K562 (cell line): ENCODE results near the gene NDUFC2. TPM values are rescaled to one million over a fixed set of nuclear protein-coding genes. Genes with fewer than 3 reads are reported as not detected.

ENCODE experiments used
- ADNP ChIP-seq: fragments of 200-800 bp; sonication (Bioruptor generic); IDR thresholded peaks from 2 replicates; pipeline ENCODE4 v1.6.1; 2016; ENCODE audit warnings: missing genetic modification characterization, missing compliant biosample characterization
- BDP1 ChIP-seq: IDR thresholded peaks from 3 replicates; pipeline ENCODE4 v1.6.1; 2011; ENCODE audit not compliant: insufficient read length, insufficient read depth
- CBX1 ChIP-seq: sonication (generic); IDR thresholded peaks from 2 replicates; pipeline ENCODE4 v1.6.1; 2016; ENCODE audit warnings: antibody characterized with exemption, low read depth, mild to moderate bottlenecking
- CXXC5 ChIP-seq: fragments of 250-450 bp; sonication (Bioruptor Pico); IDR thresholded peaks from 2 replicates; pipeline ENCODE4 v1.8.0; 2022; ENCODE audit warnings: inconsistent platforms, mild to moderate bottlenecking, moderate library complexity
- DPF2 ChIP-seq: fragments of 450-650 bp; IDR thresholded peaks from 2 replicates; pipeline ENCODE4 v1.6.1; 2016
- E2F5 ChIP-seq: sonication (generic); formaldehyde crosslinking; IDR thresholded peaks from 2 replicates; pipeline ENCODE4 v1.8.0; 2022; ENCODE audit warnings: mild to moderate bottlenecking, missing genetic modification reagents
- E2F6 ChIP-seq, 2 experiments: IDR thresholded peaks; 2 replicates each; pipeline ENCODE4 v1.6.1; 2011; ENCODE audit warnings: borderline replicate concordance in 1 of 2, control low read depth in 1 of 2, low read depth in 1 of 2, low read length in 1 of 2, mild to moderate bottlenecking in 1 of 2, mixed read lengths in 1 of 2, moderate library complexity in 1 of 2; ENCODE audit not compliant: insufficient read depth in 1 of 2, insufficient read length in 1 of 2, poor library complexity in 1 of 2, severe bottlenecking in 1 of 2; ENCODE audit errors: extremely low read depth in 1 of 2
- EHMT2 ChIP-seq: fragments of 450-650 bp; IDR thresholded peaks from 2 replicates; pipeline ENCODE4 v1.6.1; 2018; ENCODE audit warnings: antibody characterized with exemption
- EP400 ChIP-seq: fragments of 450-650 bp; IDR thresholded peaks from 2 replicates; pipeline ENCODE4 v1.6.1; 2017; ENCODE audit warnings: antibody characterized with exemption, mild to moderate bottlenecking, moderate library complexity
- FOSL1 ChIP-seq: fragments of 200-800 bp; sonication (Bioruptor generic); conservative IDR thresholded peaks from 2 replicates; pipeline ENCODE4 v1.6.1; 2016; ENCODE audit warnings: missing genetic modification characterization, missing compliant biosample characterization
- HNRNPUL1 ChIP-seq: fragments of 200-400 bp; formaldehyde crosslinking; IDR thresholded peaks from 2 replicates; pipeline ENCODE4 v1.6.1; 2017; ENCODE audit warnings: low read length
- KAT7 ChIP-seq: sonication (generic); formaldehyde crosslinking; IDR thresholded peaks from 2 replicates; pipeline ENCODE4 v1.8.0; 2022; ENCODE audit warnings: missing genetic modification reagents, mild to moderate bottlenecking, borderline replicate concordance
- KDM2B ChIP-seq: fragments of 250-450 bp; sonication (Bioruptor Pico); IDR thresholded peaks from 2 replicates; pipeline ENCODE4 v1.8.0; 2021; ENCODE audit warnings: mild to moderate bottlenecking, moderate library complexity
- KLF16 ChIP-seq: IDR thresholded peaks from 2 replicates; pipeline ENCODE4 v1.6.1; 2016; ENCODE audit warnings: antibody characterized with exemption
- MAX ChIP-seq: sonication (generic); formaldehyde crosslinking; IDR thresholded peaks from 2 replicates; pipeline ENCODE4 v1.9.0; 2022; ENCODE audit warnings: mild to moderate bottlenecking, missing genetic modification reagents
- MYC ChIP-seq, 2 experiments: fragments of 250-450 bp in 1 of 2; sonication (Bioruptor Pico) in 1 of 2; IDR thresholded peaks; 2 replicates each; pipeline versions ENCODE4 v1.5.1 to v1.6.1; 2012 to 2021; ENCODE audit warnings: low read depth in 2 of 2, borderline replicate concordance in 1 of 2, improper control_type of control experiment in 1 of 2, low read length in 1 of 2, mild to moderate bottlenecking in 1 of 2, moderate library complexity in 1 of 2
- NFE2L1 ChIP-seq: fragments of 450-650 bp; IDR thresholded peaks from 2 replicates; pipeline ENCODE4 v1.6.1; 2016; ENCODE audit warnings: missing genetic modification characterization, low read depth, mild to moderate bottlenecking, missing compliant biosample characterization, moderate library complexity, borderline replicate concordance
- NFYB ChIP-seq: IDR thresholded peaks from 2 replicates; pipeline ENCODE4 v1.6.1; 2011; ENCODE audit warnings: mild to moderate bottlenecking, moderate library complexity; ENCODE audit not compliant: insufficient read length; ENCODE audit errors: extremely low read depth
- NR4A1 ChIP-seq, 2 experiments: fragments of 250-450 bp in 1 of 2; fragments of 450-650 bp in 1 of 2; sonication (Bioruptor Pico) in 1 of 2; IDR thresholded peaks; 2 replicates each; pipeline versions ENCODE4 v1.4.0 to v1.6.1; 2016 to 2020; ENCODE audit warnings: mild to moderate bottlenecking in 2 of 2, missing compliant biosample characterization in 1 of 2, missing genetic modification characterization in 1 of 2, moderate library complexity in 1 of 2
- RAD21 ChIP-seq, 2 experiments: fragments of 250-450 bp in 1 of 2; fragments of 450-650 bp in 1 of 2; sonication (Bioruptor Pico) in 1 of 2; formaldehyde crosslinking in 1 of 2; IDR thresholded peaks in 1 of 2; conservative IDR thresholded peaks in 1 of 2; 2 replicates each; pipeline versions ENCODE4 v1.4.0 to v1.8.0; 2020 to 2022; ENCODE audit warnings: mild to moderate bottlenecking in 2 of 2, moderate library complexity in 1 of 2
- SMARCA4 ChIP-seq: fragments of 450-650 bp; IDR thresholded peaks from 2 replicates; pipeline ENCODE4 v1.6.1; 2016
- TRIM28 ChIP-seq: fragments of 450-650 bp; IDR thresholded peaks from 2 replicates; pipeline ENCODE4 v1.6.1; 2017
- ZNF592 ChIP-seq: fragments of 450-650 bp; IDR thresholded peaks from 2 replicates; pipeline ENCODE4 v1.6.1; 2017; ENCODE audit warnings: antibody characterized with exemption, mild to moderate bottlenecking
- polyA plus RNA-seq, 8 experiments: library from polyadenylated mRNA; depleted of rRNA in 4 of 8; stranded (reverse) in 5 of 8; unstranded in 3 of 8; fragments of >200 nt; fragmentation: Nextera tagmentation in 2 of 8; fragmentation: Illumina TruSeq in 1 of 8; extraction: Ambion mirVana in 2 of 8; extraction: Trizol in 1 of 8; gene quantifications; 2 replicates each; pipeline versions ENCODE4 v1.2.1 to v1.2.3, GENCODE V29; 2011 to 2014; ENCODE audit warnings: inconsistent platforms in 1 of 8, missing spikeins in 1 of 8
- total RNA-seq, 7 experiments: library from RNA; depleted of rRNA in 6 of 7; stranded (reverse); fragments of >200 nt in 6 of 7; fragmentation: Illumina TruSeq in 2 of 7; extraction: Trizol in 2 of 7; gene quantifications; 2 replicates each; pipeline versions ENCODE4 v1.2.1 to v1.2.3, GENCODE V29; 2011 to 2021; ENCODE audit warnings: low replicate concordance in 1 of 7

NDUFC2 gene
- total and polyA plus RNA-seq, 9 of the 15 experiments (the other 6 are each of a cell fraction or from before 2014, with no cell fraction given), result 168 to 1,119 (median 442) TPM

- TF ChIP-seq MYC (IDR thresholded peaks at IDR 0.05; ENCODE audit: low read depth, low read length), result peak; percentile 62; the same call in 1 of the 2 replicates
- TF ChIP-seq MYC (CRISPR knock-in tag; IDR thresholded peaks at IDR 0.05; ENCODE audit: borderline replicate concordance, low read depth), result no peak
- TF ChIP-seq ZNF592, result peak; percentile 85
- TF ChIP-seq SMARCA4, result peak; percentile 70; the same call in 1 of the 2 replicates
- TF ChIP-seq NFYB, result no peak
- TF ChIP-seq KDM2B (CRISPR knock-in tag), result no peak
- TF ChIP-seq CXXC5, result 0 out of 2 replicates have a peak, but pooled peaks have one; percentile 21
- TF ChIP-seq MAX (CRISPR knock-in tag), result peak; percentile 58
- TF ChIP-seq NR4A1 (CRISPR knock-in tag; IDR thresholded peaks at IDR 0.05), result no peak
- 0 out of 2 replicates have a peak, but pooled peaks have one; percentile 32 for TF ChIP-seq NR4A1 (tag; IDR thresholded peaks at IDR 0.05)
- TF ChIP-seq E2F6 (IDR thresholded peaks at IDR 0.05; ENCODE audit: borderline replicate concordance in 1 of 2, extremely low read depth in 1 of 2, insufficient read depth in 1 of 2, insufficient read length in 1 of 2, low read depth in 1 of 2, low read length in 1 of 2, poor library complexity in 1 of 2, severe bottlenecking in 1 of 2), result peak; percentile 62 to 70
- no peak for TF ChIP-seq TRIM28
- no peak for TF ChIP-seq HNRNPUL1
- peak; percentile 76 for TF ChIP-seq FOSL1
- no peak for TF ChIP-seq BDP1
- TF ChIP-seq NFE2L1 (tag), result no peak
- peak; percentile 59 for TF ChIP-seq DPF2
- no peak for TF ChIP-seq KLF16
- TF ChIP-seq EHMT2, result peak; percentile 46; the same call in 1 of the 2 replicates
- no peak for TF ChIP-seq CBX1
- peak in 1 of 2 experiments; percentile 47; a peak in 2 of 4 replicates for TF ChIP-seq RAD21 (CRISPR knock-in tag; conservative IDR thresholded peaks at IDR 0.05 in 1 of 2, IDR thresholded peaks at IDR 0.05 in 1 of 2)
- peak; percentile 53 for TF ChIP-seq EP400
- TF ChIP-seq KAT7 (CRISPR knock-in tag), result no peak
- no peak for TF ChIP-seq ADNP (tag)
- TF ChIP-seq E2F5 (CRISPR knock-in tag), result no peak
These were observed 45.0 kb downstream of the NDUFC2 start (continued) for GRCh38 chr11:78034623-78035022.
